B cell (primary cell): Measurements from ENCODE around the gene ALDH8A1. TPM values are rescaled to one million over a fixed set of nuclear protein-coding genes. Genes with fewer than 3 reads are reported as not detected.

Source experiments
- ATAC-seq: fragments of 200-7000 bp; cut with Tn5 transposase; one replicate; pipeline ENCODE4 v1.10.0; 2021; ENCODE audit warnings: low read depth, mild to moderate bottlenecking, moderate number of reproducible peaks, moderate library complexity
- CTCF ChIA-PET: fragments of 350-600 bp; sonication (Branson Sonifier 250); formaldehyde crosslinking; loops from one replicate; lab custom pipeline; 2021; ENCODE audit warnings: antibody characterized with exemption, inconsistent platforms; lab: Charles Lee
- POLR2A ChIA-PET: fragments of 350-600 bp; sonication (Branson Sonifier 250); formaldehyde crosslinking; loops from one replicate; lab custom pipeline; 2021; ENCODE audit warnings: antibody characterized with exemption; lab: Charles Lee
- DNase-seq: peaks from one replicate; pipeline ENCODE4 v3.0.0; 2013
- H2AFZ ChIP-seq: 2 replicates; pipeline ENCODE4 v1.6.1; 2012; ENCODE audit warnings: mild to moderate bottlenecking, low read depth, low read length; ENCODE audit not compliant: insufficient read depth, poor library complexity, severe bottlenecking
- H3K27ac ChIP-seq, 2 donors: 1 replicate in 1 of 2; 2 replicates in 1 of 2; pipeline ENCODE4 v1.5.1; 2012 to 2013; ENCODE audit warnings: low read length in 2 of 2, mild to moderate bottlenecking in 2 of 2, moderate library complexity in 1 of 2
- H3K27me3 ChIP-seq, 4 experiments: fragments of 200-600 bp in 1 of 4; sonication (generic) in 1 of 4; replicated peaks in 1 of 4; 1 replicate in 2 of 4; 2 replicates in 2 of 4; pipeline versions ENCODE4 v1.6.1 to v1.7.0; 2013 to 2016; ENCODE audit warnings: low read length in 3 of 4, mild to moderate bottlenecking in 2 of 4, mixed read lengths in 1 of 4, moderate library complexity in 1 of 4; ENCODE audit not compliant: insufficient read depth in 4 of 4, control insufficient read depth in 3 of 4; ENCODE audit errors: control extremely low read depth in 1 of 4
- H3K36me3 ChIP-seq, 2 experiments: replicated peaks in 1 of 2; 1 replicate in 1 of 2; 2 replicates in 1 of 2; pipeline versions ENCODE4 v1.6.1 to v1.7.1; 2013; ENCODE audit warnings: low read length in 1 of 2; ENCODE audit not compliant: insufficient read depth in 2 of 2, control insufficient read depth in 1 of 2; ENCODE audit errors: control extremely low read depth in 1 of 2, extremely low read depth in 1 of 2
- H3K4me1 ChIP-seq, 2 donors: fragments of 200-600 bp in 1 of 2; sonication (generic) in 1 of 2; 1 replicate in 1 of 2; 2 replicates in 1 of 2; pipeline versions ENCODE4 v1.5.1 to v1.6.1; 2013 to 2017; ENCODE audit warnings: low read length in 2 of 2; ENCODE audit not compliant: control insufficient read depth in 2 of 2, insufficient read depth in 2 of 2
- H3K4me2 ChIP-seq: replicated peaks from 2 replicates; pipeline ENCODE3; 2012; ENCODE audit warnings: mild to moderate bottlenecking, low read depth, low read length; ENCODE audit not compliant: poor library complexity, severe bottlenecking
- H3K4me3 ChIP-seq, 5 experiments: fragments of 200-600 bp in 1 of 5; sonication (generic) in 1 of 5; 1 replicate in 3 of 5; 2 replicates in 2 of 5; pipeline versions ENCODE4 v1.5.1 to v1.7.0; 2011 to 2016; ENCODE audit warnings: low read length in 4 of 5, mild to moderate bottlenecking in 4 of 5, low read depth in 2 of 5, control low read depth in 1 of 5, moderate library complexity in 1 of 5; ENCODE audit not compliant: insufficient read depth in 1 of 5; ENCODE audit errors: control extremely low read depth in 1 of 5, extremely low read depth in 1 of 5
- H3K79me2 ChIP-seq: fragments of 200-600 bp; sonication (generic); one replicate; pipeline ENCODE4 v1.6.0; 2016; ENCODE audit warnings: low read length; ENCODE audit not compliant: control insufficient read depth, insufficient read depth
- H3K9ac ChIP-seq: fragments of 200-600 bp; sonication (generic); 2 replicates; pipeline ENCODE4 v1.6.1; 2017; ENCODE audit warnings: mild to moderate bottlenecking, low read length, moderate library complexity
- H3K9me3 ChIP-seq, 3 donors: one replicate each; pipeline versions ENCODE4 v1.6.1 to v1.7.1; 2013; ENCODE audit warnings: low read length in 2 of 3; ENCODE audit not compliant: control insufficient read depth in 2 of 3, insufficient read depth in 1 of 3; ENCODE audit errors: control extremely low read depth in 1 of 3
- H4K20me1 ChIP-seq: 2 replicates; pipeline ENCODE4 v1.6.0; 2012; ENCODE audit warnings: mild to moderate bottlenecking, low read length; ENCODE audit not compliant: insufficient read depth, control insufficient read depth, poor library complexity, severe bottlenecking
- H3K27ac Mint-ChIP-seq: one replicate; pipeline ENCODE4 v1.8.0; 2021; ENCODE audit warnings: mixed read lengths
- H3K27me3 Mint-ChIP-seq: one replicate; pipeline ENCODE4 v1.8.0; 2021; ENCODE audit warnings: mixed read lengths
- H3K4me1 Mint-ChIP-seq: one replicate; pipeline ENCODE4 v1.8.0; 2021; ENCODE audit warnings: mixed read lengths
- H3K4me3 Mint-ChIP-seq: one replicate; pipeline ENCODE4 v1.8.0; 2021; ENCODE audit warnings: mixed read lengths
- H3K9me3 Mint-ChIP-seq: one replicate; pipeline ENCODE4 v1.8.0; 2022; ENCODE audit warnings: mixed read lengths; ENCODE audit not compliant: insufficient read depth
- CTCF ChIP-seq: fragments of 200-600 bp; IDR thresholded peaks from one replicate; pipeline ENCODE4 v1.8.0; 2022; ENCODE audit warnings: antibody characterized with exemption, mild to moderate bottlenecking
- EZH2 ChIP-seq: IDR thresholded peaks from 2 replicates; pipeline ENCODE4 v1.6.1; 2012; ENCODE audit warnings: borderline replicate concordance, low read depth, mild to moderate bottlenecking, moderate library complexity, low read length; ENCODE audit not compliant: insufficient read depth, poor library complexity, severe bottlenecking
- WGBS: methylation state at CpG from one replicate; pipeline ENCODE4 v1.1.5; 2013; ENCODE audit warnings: missing lambda C conversion rate; ENCODE audit not compliant: insufficient coverage; 5-methylcytosine and 5-hydroxymethylcytosine counted together
- intact Hi-C: fragments of 100-400 bp; cut with micrococcal nuclease; formaldehyde crosslinking; loops from one replicate; pipeline ENCODE4 v1.10.0; 2022
- polyA plus RNA-seq: library from polyadenylated mRNA; depleted of rRNA; stranded (reverse); fragments of >200 nt; gene quantifications from 2 replicates; pipeline ENCODE4 v1.2.3, GENCODE V29; 2012
- total RNA-seq, 2 donors: library from RNA; stranded (reverse); fragments of 120-200 nt in 1 of 2; gene quantifications; 1 replicate in 1 of 2; 2 replicates in 1 of 2; pipeline versions ENCODE4 v1.2.3 to v1.2.4, GENCODE V29; 2013 to 2022

ALDH8A1 gene
- total and polyA plus RNA-seq, 2 donors (not counting 1 experiment from before 2014, with no cell fraction given), result 0.49 to 1.1 TPM

- no peak for TF ChIP-seq CTCF
- no peak for TF ChIP-seq EZH2
- no CpG with 5 or more reads among the region's 5 CpGs for WGBS
- H3K4me1 ChIP-seq, result peaks cover 0 to 3% of the 10 kb centered on the region in 2 donors
- no peaks in the 10 kb centered on the region for H4K20me1 ChIP-seq
- DNase-seq, result no peak
- no peaks in the 10 kb centered on the region for H3K79me2 ChIP-seq
- no peak overlapping the region for H3K27ac ChIP-seq
- peaks cover 16% of the 10 kb centered on the region for H3K27me3 Mint-ChIP-seq
- H3K9me3 ChIP-seq, result peaks cover 0 to 3% (median 3%) of the 10 kb centered on the region in 3 donors
- peaks cover 2% of the 10 kb centered on the region for H3K9me3 Mint-ChIP-seq
- H2AFZ ChIP-seq, result no peak overlapping the region
- CTCF ChIA-PET, result interaction anchor here (0.6 to 5.2 kb wide), 8 partner anchors 10 to 758 kb away, joined by 3 to 39 read pairs (median 4); no protein-coding TSS in a partner anchor
- no peak overlapping the region for H3K9ac ChIP-seq
- no peak overlapping the region for H3K4me3 Mint-ChIP-seq
- intact Hi-C loops, result no loop called here
- H3K36me3 ChIP-seq, result no peaks in the 10 kb centered on the region
- no peaks in the 10 kb centered on the region for H3K4me1 Mint-ChIP-seq
- peaks cover 0 to 5% (median 2%) of the 10 kb centered on the region in 4 experiments for H3K27me3 ChIP-seq
- H3K27ac Mint-ChIP-seq, result no peak overlapping the region
- POLR2A ChIA-PET, result no interaction called here
- no peak overlapping the region for H3K4me3 ChIP-seq
- no peak for ATAC-seq
- no peak overlapping the region for H3K4me2 ChIP-seq
Observed at GRCh38 chr6:134880487-134881190, 69.3 kb downstream of the ALDH8A1 start.

GRCh38 chr6:134878136-134878535 lies 71.8 kb downstream of the ALDH8A1 start:
- ChIA-PET POLR2A (no interaction called here), CTCF (interaction anchor here (0.9 kb wide), 1 partner anchor 12 kb away, joined by 3 read pairs; no protein-coding TSS in a partner anchor)
- DNase-seq (no peak), ATAC-seq (no peak)
- Histone ChIP-seq H2AFZ (no peak overlapping the region), H3K4me3 (no peak overlapping the region), H3K4me2 (no peak overlapping the region), H3K36me3 (no peaks in the 10 kb centered on the region), H3K79me2 (no peaks in the 10 kb centered on the region), H3K9ac (no peak overlapping the region), H3K4me1 (peaks cover 8 to 16% of the 10 kb centered on the region in 2 donors), H4K20me1 (no peaks in the 10 kb centered on the region), H3K9me3 (peaks cover 0 to 21% (median 11%) of the 10 kb centered on the region in 3 donors), H3K27me3 (no peaks in the 10 kb centered on the region), H3K27ac (no peak overlapping the region)
- no peak for TF ChIP-seq CTCF
- TF ChIP-seq EZH2, result no peak
- H3K27me3 Mint-ChIP-seq, result peaks cover under 1% of the 10 kb centered on the region
- H3K4me3 Mint-ChIP-seq, result no peak overlapping the region
- peaks cover 11% of the 10 kb centered on the region for H3K4me1 Mint-ChIP-seq
- WGBS, result 92% methylated on average over 2 of the region's 3 CpGs
- H3K27ac Mint-ChIP-seq, result no peak overlapping the region
- intact Hi-C loops, result no loop called here
- H3K9me3 Mint-ChIP-seq, result peaks cover 4% of the 10 kb centered on the region
